OCI-LY7 (cell line): ENCODE measurements around the gene PKD1. TPM values are rescaled to one million over a fixed set of nuclear protein-coding genes. Genes with fewer than 3 reads are reported as not detected.

ENCODE experiments used
- BruUV-seq: library from RNA; stranded (reverse); fragments of 400-500 nt; replicated peaks from 2 replicates; lab custom pipeline; 2021; lab: Mats Ljungman, UMichigan
- CTCF ChIA-PET: fragments of 300-600 bp; sonication (Branson Sonifier 250); formaldehyde crosslinking; loops from one replicate; lab custom pipeline; 2022; ENCODE audit warnings: antibody characterized with exemption; ENCODE audit not compliant: unreplicated experiment; lab: Charles Lee
- POLR2A ChIA-PET: fragments of 300-600 bp; sonication (Branson Sonifier 250); formaldehyde crosslinking; loops from one replicate; lab custom pipeline; 2022; ENCODE audit warnings: antibody characterized with exemption; lab: Charles Lee
- DNase-seq: peaks from one replicate; pipeline ENCODE4 v3.0.0-alpha.2; 2015; ENCODE audit warnings: low spot score
- H2AFZ ChIP-seq: fragments of 200-600 bp; sonication (generic), shearing (Covaris generic); 2 replicates; pipeline ENCODE4 v1.6.1; 2014; ENCODE audit warnings: mild to moderate bottlenecking, antibody characterized with exemption, low read length, moderate library complexity
- H3K27ac ChIP-seq: fragments of 200-600 bp; sonication (generic); 2 replicates; pipeline ENCODE4 v1.5.1; 2014; ENCODE audit warnings: mixed run types, low read depth, mild to moderate bottlenecking, moderate library complexity, low read length, inconsistent platforms; ENCODE audit not compliant: poor library complexity, severe bottlenecking
- H3K36me3 ChIP-seq: fragments of 200-600 bp; sonication (generic); 2 replicates; pipeline ENCODE4 v1.6.1; 2014; ENCODE audit warnings: mild to moderate bottlenecking, antibody characterized with exemption, low read length, moderate library complexity, mixed read lengths; ENCODE audit not compliant: insufficient read depth
- H3K4me1 ChIP-seq: fragments of 200-600 bp; sonication (generic); 2 replicates; pipeline ENCODE4 v1.5.1; 2014; ENCODE audit warnings: mild to moderate bottlenecking, low read length; ENCODE audit not compliant: insufficient read depth, poor library complexity, severe bottlenecking
- H3K4me2 ChIP-seq: fragments of 200-600 bp; sonication (generic); 2 replicates; pipeline ENCODE4 v1.6.1; 2014; ENCODE audit warnings: mild to moderate bottlenecking, low read length
- H3K4me3 ChIP-seq: fragments of 200-600 bp; sonication (generic); 2 replicates; pipeline ENCODE4 v1.5.1; 2014; ENCODE audit warnings: mild to moderate bottlenecking, low read depth, low read length; ENCODE audit not compliant: poor library complexity, severe bottlenecking
- H3K79me2 ChIP-seq: fragments of 200-600 bp; sonication (generic); 2 replicates; pipeline ENCODE4 v1.6.1; 2016; ENCODE audit warnings: low read depth, mild to moderate bottlenecking, low read length, moderate library complexity, mixed read lengths; ENCODE audit not compliant: insufficient read depth
- H3K9me2 ChIP-seq: fragments of 200-600 bp; sonication (generic); 2 replicates; pipeline ENCODE4 v1.6.1; 2016; ENCODE audit warnings: mild to moderate bottlenecking, low read length, mixed read lengths; ENCODE audit not compliant: insufficient read depth
- H3K9me3 ChIP-seq: fragments of 200-600 bp; sonication (generic); 2 replicates; pipeline ENCODE4 v1.6.1; 2014; ENCODE audit warnings: mild to moderate bottlenecking, mixed run types, low read length, mixed read lengths
- H4K20me1 ChIP-seq: fragments of 200-600 bp; sonication (generic); 2 replicates; pipeline ENCODE4 v1.6.1; 2014; ENCODE audit warnings: mild to moderate bottlenecking, antibody characterized with exemption, low read length, moderate library complexity, mixed read lengths; ENCODE audit not compliant: insufficient read depth
- CTCF ChIP-seq: fragments of 200-600 bp; sonication (generic); conservative IDR thresholded peaks from 2 replicates; pipeline ENCODE4 v1.5.1; 2014; ENCODE audit warnings: mild to moderate bottlenecking, antibody characterized with exemption, low read length, moderate library complexity, mixed read lengths
- EZH2phosphoT487 ChIP-seq: fragments of 200-600 bp; sonication (generic); IDR thresholded peaks from 2 replicates; pipeline ENCODE4 v1.6.1; 2018; ENCODE audit warnings: low read depth, borderline replicate concordance, mild to moderate bottlenecking, mixed run types, antibody characterized with exemption, low read length, moderate library complexity, mixed read lengths
- intact Hi-C: fragments of 100-400 bp; cut with micrococcal nuclease; formaldehyde crosslinking; loops from one replicate; pipeline ENCODE4 v1.10.0; 2022; ENCODE audit not compliant: unreplicated experiment
- total RNA-seq, 2 experiments: library from RNA; depleted of rRNA in 1 of 2; stranded (reverse); fragments of >200 nt in 1 of 2; shearing (Covaris generic) in 1 of 2; gene quantifications; 2 replicates each; pipeline ENCODE4 v1.2.3, GENCODE V29; 2014 to 2022

The PKD1 gene
- total RNA-seq, 2 experiments from 2014 or later = 87.4 to 112 TPM

GRCh38 chr16:2066139-2066538 is 69.6 kb downstream of the PKD1 start:
- Histone ChIP-seq H3K79me2 (no peaks in the 10 kb centered on the region), H3K9me3 (no peaks in the 10 kb centered on the region), H3K4me2 (no peak overlapping the region), H3K27ac (no peak overlapping the region), H3K4me1 (no peaks in the 10 kb centered on the region), H4K20me1 (no peaks in the 10 kb centered on the region), H2AFZ (no peak overlapping the region), H3K4me3 (no peak overlapping the region), H3K36me3 (peaks cover 51% of the 10 kb centered on the region), H3K9me2 (no peaks in the 10 kb centered on the region)
- TF ChIP-seq CTCF (no peak), EZH2phosphoT487 (no peak)
- intact Hi-C loops = no loop called here
- no peak for DNase-seq
- BruUV-seq = no TSS peak
- ChIA-PET POLR2A (no interaction called here), CTCF (no interaction called here)

GRCh38 chr16:2064368-2064945 is 71.2 kb downstream of the PKD1 start:
- Histone ChIP-seq H3K27ac (no peak overlapping the region), H3K36me3 (peaks cover 57% of the 10 kb centered on the region), H3K9me3 (no peaks in the 10 kb centered on the region), H3K4me3 (no peak overlapping the region), H4K20me1 (no peaks in the 10 kb centered on the region), H3K4me2 (no peak overlapping the region), H2AFZ (no peak overlapping the region), H3K79me2 (no peaks in the 10 kb centered on the region), H3K4me1 (no peaks in the 10 kb centered on the region), H3K9me2 (no peaks in the 10 kb centered on the region)
- no TSS peak for BruUV-seq
- TF ChIP-seq EZH2phosphoT487 (no peak), CTCF (no peak)
- ChIA-PET POLR2A (no interaction called here), CTCF (no interaction called here)
- intact Hi-C loops = no loop called here
- DNase-seq = no peak

- H3K4me1 ChIP-seq = no peaks in the 10 kb centered on the region
- H3K4me2 ChIP-seq = no peak overlapping the region
- no peak overlapping the region for H2AFZ ChIP-seq
- TF ChIP-seq CTCF = no peak
- TF ChIP-seq EZH2phosphoT487 = no peak
- BruUV-seq = no TSS peak
- H3K36me3 ChIP-seq = peaks cover 55% of the 10 kb centered on the region
- no peaks in the 10 kb centered on the region for H3K9me3 ChIP-seq
- no peaks in the 10 kb centered on the region for H4K20me1 ChIP-seq
- no peaks in the 10 kb centered on the region for H3K9me2 ChIP-seq
- H3K27ac ChIP-seq = no peak overlapping the region
- intact Hi-C loops = no loop called here
- no peak overlapping the region for H3K4me3 ChIP-seq
- ChIA-PET CTCF (no interaction called here), POLR2A (no interaction called here)
- no peaks in the 10 kb centered on the region for H3K79me2 ChIP-seq
- no peak for DNase-seq
Measured at GRCh38 chr16:2063861-2064260, 71.8 kb downstream of the PKD1 start.
